GM19023 (cell line): Measurements from ENCODE around the gene LGALS9C.
"Not testable (repeated sequence)": the region's sequence is repeated elsewhere in the genome, so short reads cannot be mapped to it uniquely, and the experiment has no call there.

ENCODE experiments used
- ATAC-seq: cut with Tn5 transposase; IDR thresholded peaks from one replicate; pipeline ENCODE4 v1.9.1; 2021; ENCODE audit warnings: mild to moderate bottlenecking, moderate library complexity; ENCODE audit not compliant: unreplicated experiment

The LGALS9C gene

DNA sequence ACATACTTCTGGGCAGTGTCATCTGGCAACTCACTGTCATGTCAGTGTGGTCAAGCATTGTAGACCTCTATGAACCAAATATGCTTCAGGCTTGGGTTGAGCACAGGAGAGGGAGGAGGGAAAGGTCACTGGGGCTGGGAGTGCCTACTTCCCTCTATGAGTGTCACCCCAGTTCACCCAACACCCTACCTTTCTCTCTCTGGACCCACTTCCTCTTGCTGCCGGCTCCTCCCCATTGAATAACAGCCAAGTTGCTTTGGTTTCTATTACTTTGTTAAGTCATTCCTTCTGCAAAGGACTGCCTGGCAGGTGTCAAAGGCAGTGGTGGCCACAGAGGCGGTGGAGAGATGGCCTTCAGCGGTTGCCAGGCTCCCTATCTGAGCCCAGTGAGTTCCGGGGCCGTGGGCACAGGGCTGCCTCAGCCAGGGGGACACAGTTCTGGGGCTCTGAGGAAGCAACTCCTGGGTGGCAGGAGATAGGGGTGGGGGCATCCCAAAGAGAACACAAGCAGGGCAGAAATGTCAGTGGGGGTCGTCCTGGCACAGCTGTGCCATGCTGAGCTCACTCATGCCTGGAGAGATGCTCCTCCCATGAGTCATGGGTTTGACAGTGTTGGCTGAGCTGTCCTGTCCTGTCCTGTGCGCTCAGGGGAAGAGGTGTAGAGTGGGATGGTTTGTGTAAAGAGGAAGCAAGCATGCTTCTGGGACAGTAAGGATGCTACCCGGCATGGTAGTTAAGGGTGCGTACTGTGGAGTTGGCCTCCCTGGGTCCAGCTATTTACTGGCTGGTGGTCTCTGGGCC is at the start of gene LGALS9C:
TSS of gene LGALS9C (plus strand) at position 282 of the 801 bp plus-strand sequence. CDS start at position 348, 66 bp downstream.
- ATAC-seq, result peak; percentile 70

DNA sequence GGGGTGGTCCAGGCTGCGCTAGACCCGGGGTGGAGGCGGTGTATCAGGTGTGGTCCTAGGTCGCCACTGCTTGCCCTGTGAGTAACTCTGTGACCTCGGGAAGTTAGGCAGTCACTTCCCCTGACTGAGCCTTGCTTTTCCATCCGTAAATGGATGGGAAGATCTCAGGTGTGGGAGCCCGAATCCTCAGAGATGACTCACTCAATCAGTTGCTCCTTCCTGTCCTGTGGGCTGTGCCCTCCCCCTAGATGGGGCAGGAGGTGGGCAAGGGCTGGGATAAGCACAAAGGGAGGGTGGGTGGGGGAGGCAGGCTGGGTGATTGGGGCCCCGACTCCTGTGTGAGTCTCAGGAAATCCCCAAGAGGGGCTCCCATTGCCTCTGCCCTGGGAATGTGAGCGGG is 44.4 kb upstream of the LGALS9C start:
- not testable (repeated sequence) for ATAC-seq

DNA sequence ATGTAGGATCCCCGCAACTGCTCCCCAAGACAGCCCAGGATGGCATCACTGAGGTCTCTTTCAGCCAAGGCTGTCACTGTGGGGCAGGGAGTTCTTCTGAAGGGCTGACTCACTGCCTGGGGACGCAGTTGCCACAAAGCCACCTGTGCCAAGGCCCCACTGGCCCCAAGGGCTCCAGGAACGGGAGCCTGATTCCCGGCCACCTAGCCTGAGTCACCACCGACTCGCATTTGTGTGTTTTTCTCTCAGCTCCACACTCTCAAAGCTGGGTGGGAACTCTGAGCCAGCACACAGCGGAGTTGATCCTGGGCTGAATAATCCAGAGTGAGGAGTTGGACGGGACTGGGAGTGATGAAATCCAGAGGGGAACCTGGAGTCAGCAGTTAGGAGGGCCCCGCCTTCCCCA is 37.1 kb upstream of the LGALS9C start:
- not testable (repeated sequence) for ATAC-seq

DNA sequence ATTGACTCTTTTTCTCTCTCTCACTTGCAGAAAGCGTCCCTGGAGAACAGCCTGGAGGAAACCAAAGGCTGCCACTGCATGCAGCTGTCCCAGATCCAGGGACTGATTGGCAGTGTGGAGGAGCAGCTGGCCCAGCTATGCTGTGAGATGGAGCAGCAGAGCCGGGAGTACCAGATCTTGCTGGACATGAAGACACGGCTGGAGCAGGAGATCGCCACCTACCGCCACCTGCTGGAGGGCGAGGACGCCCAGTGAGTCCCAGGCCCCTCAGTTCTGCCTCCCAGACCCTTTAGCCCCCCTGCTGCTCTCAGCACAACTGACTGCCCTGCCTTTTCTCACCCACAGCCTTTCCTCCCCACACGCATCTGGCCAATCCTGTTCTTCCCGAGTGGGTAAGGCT is 34.5 kb upstream of the LGALS9C start:
- ATAC-seq, result not testable (repeated sequence)

DNA sequence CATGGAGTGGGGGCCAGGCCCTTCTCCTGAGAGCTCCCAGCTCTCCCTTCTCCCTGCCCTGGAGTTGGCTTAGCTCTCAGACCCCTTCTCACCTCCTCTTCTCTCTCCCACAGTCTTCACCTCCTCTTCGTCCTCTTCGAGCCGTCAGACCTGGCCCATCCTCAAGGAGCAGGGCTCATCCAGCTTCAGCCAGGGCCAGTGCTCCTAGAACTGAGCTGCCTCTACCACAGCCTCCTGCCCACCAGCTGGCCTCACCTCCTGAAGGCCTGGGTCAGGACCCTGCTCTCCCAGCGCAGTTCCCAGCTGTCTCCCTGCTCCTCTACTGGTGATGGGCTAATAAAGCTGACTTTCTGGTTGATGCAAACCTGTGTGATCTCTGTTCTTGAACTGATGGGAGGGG is 34.1 kb upstream of the LGALS9C start:
- not testable (repeated sequence) for ATAC-seq

DNA sequence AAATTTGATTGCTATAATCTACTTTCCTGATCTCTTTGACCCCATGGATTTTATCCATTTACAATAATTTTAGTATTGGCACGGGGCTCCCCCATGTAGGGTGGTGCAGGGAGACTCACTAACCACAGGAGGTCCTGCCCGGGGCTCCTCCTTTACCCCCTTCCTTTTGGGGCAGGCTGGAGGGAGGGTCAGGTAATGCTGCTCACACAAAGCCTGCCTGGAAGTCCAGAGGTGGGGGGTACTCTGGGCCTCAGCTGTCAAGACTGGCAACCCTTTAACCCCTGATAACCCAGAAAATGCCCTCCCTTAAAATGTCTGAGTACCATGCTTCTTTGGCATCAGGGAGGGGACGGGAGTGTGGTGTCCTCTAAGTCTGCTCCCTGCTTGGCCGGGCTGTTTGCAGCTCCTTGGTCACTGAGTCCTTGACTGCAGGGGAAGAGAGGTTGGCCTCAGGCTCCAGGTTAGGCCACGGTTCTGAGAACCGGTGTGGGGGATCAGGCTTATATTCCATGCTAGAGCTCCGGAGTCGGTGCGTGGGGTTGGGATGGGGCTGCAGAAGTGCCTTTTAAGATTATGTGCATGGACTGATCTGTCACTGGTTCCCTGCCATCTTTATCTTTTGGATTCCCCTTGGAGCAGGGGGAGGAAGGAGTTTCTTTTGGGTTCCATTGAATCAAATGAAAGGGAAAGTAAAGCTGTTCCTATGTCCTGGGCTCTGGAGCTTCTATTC is 28.9 kb upstream of the LGALS9C start:
- not testable (repeated sequence) for ATAC-seq

DNA sequence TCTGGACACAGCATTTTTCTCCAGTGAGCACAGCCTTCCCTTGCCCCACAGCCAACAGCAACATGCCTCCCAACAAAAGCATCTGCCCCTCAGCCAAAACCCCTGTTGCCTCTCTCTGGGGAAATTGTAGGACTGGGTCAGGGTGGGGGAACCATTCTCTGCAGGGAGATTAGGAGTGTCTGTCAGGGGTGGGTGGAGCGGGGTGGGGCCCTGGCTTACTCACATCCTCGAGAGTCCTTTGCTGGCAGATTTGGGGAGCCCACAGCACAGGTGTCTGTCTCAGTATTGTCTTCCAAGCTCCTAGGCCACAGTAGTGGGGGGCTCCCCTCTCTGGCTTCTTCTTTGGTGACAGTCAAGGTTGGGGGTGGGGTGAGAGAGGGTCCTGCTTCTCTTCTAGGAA is 28.3 kb upstream of the LGALS9C start:
- not testable (repeated sequence) for ATAC-seq

DNA sequence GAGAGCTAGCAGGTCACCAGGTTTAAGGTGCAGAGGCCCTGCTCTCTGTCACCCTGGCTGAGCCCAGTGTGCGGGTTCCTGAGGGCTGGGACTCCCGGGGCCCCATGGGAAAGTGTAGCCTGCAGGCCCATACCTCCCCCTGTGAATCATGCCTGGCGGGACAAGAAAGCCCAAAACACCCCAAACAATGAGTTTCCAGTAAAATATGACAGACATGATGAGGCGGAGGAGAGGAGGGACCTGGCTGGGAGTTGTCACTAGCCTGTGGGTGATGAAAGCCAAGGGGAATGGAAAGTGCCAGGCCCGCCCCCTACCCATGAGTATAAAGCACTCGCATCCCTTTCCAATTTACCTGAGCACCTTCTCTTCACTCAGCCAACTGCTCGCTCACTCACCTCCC is 26.8 kb upstream of the LGALS9C start:
- ATAC-seq, result not testable (repeated sequence)

DNA sequence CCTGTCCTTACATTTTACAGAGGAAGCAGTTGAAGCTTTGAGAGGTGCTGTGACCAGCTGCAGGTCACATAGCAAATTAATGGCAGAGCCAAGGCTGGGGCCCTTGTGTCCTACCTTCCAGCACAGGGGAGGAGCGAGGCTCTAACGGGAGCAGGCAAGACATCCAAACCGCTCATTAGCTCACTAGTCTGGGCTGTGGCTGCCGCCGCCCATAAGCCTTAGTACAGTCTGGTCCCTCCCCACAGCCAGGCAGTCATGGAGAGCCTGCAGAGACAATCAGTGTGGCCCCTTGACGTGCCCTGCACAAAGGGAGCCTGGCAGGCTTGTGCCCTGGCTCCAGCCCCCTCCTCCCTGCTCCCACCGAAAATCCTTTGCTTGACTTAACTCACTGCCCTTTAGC is 25.6 kb upstream of the LGALS9C start:
- not testable (repeated sequence) for ATAC-seq

DNA sequence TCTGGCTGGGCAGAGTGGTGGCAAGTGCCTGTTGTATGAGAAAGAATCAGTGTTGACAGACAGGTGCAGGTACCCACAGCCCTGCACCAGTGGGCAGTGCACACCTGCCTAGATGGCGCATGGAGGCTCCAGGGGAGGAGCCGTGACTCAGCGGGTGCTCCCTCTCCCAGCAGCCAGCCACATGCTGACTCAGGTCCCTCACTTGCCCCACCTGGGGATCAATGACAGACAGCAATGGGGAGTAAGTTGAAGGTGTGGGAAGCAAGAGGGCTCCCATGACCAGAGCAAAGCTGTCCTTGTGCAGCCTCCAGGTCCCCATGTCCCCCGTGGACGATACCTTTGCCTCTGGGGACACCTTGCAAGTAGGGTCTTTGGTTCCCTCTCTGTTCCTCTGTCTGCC is 24.6 kb upstream of the LGALS9C start:
- ATAC-seq, result not testable (repeated sequence)

DNA sequence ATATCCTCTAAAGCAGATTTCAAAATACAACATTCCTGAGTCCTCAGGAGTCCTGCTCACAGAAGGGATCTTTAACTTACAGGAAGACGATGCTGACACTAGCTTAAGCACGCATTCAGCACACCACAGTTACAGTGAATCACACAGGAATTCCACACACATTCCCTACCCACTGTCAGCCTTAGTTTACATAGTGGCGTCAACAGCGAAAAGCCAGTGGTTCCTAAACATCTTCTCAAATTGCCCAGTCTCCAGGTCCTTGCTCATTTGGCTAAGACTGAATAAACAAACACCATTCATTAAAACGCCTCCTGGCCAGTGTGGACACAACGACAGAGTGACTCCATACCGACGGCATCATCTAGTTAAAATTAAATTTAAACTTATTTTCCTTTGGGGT is 17.6 kb upstream of the LGALS9C start:
- not testable (repeated sequence) for ATAC-seq

DNA sequence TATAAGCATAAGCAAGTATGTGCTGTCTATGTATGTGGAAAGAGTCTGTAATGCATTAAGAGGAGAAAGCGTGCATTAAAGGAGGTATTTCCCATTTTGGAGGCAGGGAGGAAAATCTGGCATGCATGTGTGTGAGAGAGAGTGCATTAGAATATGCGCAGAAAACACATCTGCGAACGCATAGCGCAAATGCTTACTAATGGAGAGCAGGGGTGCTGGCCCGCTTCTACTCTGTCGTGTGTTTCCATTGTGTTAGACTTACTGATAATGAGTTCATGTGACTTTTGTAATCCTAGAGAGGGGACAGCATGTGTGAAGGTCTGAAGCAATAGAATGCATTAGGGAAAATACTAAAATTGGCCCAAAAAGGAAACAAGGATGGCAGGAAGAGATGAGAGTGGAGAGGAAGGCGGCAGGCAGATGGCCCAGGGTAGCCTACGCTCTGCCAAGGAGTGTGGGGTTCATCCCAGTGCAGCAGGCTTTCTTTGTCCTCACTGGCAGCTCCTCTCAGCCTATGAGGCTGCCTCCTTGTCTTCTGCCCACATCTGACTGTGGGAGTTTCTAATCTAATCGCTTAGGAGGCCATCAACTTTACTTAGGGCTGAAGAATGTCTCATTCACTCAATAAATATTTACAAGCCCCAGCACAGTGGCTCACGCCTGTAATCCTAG is 12.6 kb upstream of the LGALS9C start:
- ATAC-seq, result not testable (repeated sequence)

DNA sequence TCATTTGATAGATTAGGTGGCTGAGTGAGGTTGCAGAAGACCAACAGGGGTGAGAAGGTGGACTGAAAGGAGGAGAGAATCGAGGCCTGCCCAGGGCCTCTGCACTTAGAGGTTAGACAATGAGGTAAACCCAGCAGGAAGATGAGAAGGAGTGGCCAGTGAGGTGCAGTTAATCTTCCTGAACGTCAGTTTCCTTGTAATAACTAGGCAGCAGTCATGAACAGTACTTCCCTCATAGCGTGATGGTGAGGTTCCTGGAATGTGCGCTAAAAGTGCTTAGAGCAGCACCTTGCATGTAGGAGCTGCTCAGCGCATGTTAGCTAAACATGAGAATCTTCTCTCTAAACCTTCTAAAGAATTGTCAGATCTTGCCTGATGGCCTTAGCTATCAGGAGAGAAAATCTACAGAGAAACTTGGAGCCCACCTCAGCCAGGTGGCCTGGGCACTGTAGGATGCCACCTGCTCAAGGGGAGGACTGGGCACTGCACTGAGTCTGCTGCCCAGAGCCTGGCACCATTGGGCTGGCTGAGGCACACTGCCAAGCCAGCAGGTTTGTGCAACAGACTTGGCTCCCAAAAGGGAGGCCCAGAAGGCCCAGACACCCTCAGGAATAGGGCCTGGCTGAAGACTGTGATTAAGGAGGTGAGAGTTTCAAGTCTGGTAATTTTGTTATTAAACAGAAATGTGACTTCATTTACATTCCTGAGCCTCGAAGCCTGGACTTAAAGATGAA is 10.2 kb upstream of the LGALS9C start:
- ATAC-seq, result not testable (repeated sequence)

DNA sequence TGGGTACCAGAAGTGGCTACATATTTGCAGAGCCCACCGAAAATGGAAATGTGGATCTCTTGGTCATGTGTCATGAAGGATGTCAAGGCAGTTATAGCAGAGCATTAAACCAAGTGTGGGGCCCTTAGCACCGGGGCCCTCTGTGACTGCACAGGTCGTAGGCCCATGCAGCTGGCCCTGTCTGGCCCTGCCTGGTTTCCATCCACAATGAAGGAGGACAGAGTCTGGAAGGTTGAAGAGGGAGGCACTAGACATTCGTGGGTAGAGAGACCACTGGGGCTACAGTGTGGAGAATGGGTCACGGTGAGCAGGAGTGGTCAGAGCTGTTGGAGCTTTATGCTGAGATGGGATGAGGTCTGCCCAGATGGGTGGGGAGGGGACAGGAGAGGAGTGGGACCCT is 9.6 kb upstream of the LGALS9C start:
- not testable (repeated sequence) for ATAC-seq

DNA sequence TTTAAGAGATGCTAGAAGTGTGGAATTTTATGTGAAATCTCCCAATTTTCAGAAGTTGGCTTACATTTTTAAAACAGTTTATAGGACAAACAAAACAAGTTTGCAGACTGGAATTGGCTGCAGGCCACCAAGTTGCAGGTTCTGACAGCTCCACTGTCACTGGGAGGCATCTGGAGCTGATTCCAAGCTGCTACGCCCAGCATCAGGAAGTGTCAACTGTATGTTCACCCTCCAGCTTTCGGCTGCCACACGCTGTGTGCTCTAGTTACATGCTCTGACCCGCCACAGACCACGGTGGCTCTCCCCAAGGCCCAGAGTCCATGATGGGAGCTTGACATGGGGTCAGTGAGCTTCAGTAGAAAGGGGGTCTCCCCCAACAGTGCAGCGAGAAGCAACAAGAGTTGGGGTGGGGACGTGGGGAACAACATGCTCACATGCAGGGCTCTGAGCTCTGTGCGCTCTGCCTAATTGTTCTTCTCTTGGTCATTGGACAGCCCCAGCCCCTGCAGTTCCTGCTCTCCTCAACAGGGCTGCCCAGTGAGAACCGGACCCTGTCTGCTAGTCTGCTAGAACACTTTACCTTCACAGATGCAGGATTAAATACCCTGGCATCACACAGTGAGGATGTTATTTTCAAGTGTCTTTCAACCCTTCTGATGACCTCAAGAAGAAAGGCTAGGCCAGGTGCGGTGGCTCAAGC is 8.0 kb upstream of the LGALS9C start:
- not testable (repeated sequence) for ATAC-seq

DNA sequence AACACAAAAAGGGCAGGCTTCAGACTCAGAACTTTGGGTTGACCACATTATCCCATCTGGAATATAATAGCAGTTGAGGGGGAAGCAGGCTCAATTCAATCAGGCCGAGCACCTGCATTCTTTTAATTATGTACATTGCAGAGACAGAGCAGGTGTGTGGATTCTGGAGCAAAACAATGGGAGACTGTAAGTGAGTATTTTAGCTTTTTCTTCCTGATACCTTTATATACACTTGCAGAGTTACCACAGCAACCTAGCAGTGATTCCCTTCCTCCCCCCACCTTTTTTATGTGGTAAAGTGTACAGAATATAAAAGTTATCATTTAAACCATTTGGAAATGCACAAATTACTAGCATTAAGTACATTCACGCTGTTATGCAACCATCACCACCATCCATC is 6.8 kb upstream of the LGALS9C start:
- ATAC-seq, result not testable (repeated sequence)

DNA sequence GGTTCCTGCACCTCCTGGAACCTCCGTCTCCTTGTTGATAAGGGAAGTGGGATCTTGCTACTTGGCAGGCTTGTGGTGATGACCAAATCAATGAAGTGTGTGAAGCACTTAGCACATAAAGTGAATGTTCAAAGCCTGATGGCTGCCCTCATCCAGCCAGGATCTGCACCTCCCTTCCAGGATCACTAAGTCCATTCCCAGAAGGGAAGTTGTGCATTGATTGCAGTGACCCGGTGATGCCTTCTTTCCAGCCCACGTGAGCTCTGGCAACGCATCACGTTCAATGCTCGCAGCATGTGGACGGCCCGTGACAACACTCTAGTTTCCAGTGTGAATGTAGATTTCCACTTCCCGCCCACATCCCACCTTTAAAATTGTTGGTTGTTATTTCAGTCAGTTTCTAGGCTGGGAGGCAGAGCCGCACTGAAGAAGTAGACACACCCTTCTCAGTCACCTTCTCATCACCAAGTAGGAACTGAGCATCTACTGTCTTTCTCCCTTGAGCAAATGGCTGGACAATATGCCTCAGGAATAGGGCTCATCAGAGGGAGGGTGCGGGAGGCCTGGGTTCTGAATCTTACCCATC is 6.2 kb upstream of the LGALS9C start:
- ATAC-seq, result not testable (repeated sequence)

DNA sequence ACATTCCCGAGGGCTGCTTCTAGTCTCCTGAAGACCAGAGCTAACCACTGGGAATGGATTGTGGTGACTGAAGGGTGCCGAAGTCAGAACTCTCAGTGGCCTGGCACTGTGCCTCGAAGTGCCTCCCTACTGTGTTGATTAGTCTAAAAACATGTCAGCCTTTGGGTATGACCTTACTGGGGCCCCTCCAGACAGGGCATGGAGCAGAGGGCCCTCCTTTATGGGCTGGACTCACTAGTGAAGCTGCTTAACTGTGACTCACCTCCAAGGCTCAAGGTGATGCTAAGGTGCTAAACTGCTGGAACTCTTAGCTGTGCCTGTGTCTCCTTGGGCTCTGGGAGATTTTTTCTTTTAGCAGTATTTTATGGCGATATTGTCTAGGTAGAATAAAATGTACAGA is 2.6 kb upstream of the LGALS9C start:
- ATAC-seq, result not testable (repeated sequence)

DNA sequence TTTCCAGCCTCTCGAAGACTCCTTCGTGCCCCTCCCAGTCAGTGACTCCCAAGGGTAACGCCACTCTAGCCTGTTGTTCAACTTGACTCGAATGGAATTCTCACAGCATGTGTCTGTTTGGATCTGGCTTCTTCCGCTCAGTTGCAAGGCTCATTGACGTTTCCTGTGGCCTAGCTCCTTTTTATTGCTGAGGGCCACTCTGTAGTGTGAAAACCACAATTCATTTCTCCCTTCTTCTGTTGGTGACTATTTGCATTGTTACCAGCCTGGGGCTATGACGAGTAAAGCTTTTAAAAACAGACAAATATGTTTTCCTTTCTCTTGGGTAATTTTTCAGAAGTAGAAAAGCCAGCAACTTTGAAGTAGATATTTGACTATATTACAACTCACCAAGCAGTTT is 1.8 kb upstream of the LGALS9C start:
- not testable (repeated sequence) for ATAC-seq

DNA sequence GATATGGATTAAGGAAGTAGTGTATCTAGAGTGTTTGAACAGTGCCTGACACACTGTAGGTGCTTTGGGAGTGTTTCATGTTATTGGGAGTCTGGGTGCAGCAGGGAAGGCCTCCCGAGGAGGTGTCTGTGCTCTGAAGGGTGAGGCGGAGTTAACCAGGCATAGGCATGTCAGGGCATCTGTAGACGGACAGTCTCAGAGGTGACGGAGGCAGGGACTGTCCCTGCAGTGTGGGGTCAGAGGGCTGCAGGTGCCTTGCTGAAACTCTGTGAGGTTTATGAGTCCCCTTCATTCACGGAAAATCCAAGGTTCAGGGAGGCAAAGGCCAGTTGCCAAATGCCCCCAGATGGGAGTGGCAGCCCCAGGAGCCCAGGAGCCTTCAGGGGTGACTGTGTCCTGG is 778 bp downstream of the LGALS9C start:
- not testable (repeated sequence) for ATAC-seq
